Forelimb muscle (tissue), 1 donor: ENCODE measurements around the gene ZCCHC10. TPM values are rescaled to one million over a fixed set of nuclear protein-coding genes. Genes with fewer than 3 reads are reported as not detected.
"Not testable (repeated sequence)": the region's sequence is repeated elsewhere in the genome, so short reads cannot be mapped to it uniquely, and the experiment has no call there.

Experiments used
- DNase-seq: peaks from one replicate; pipeline ENCODE4 v3.0.0-alpha.2; 2013; ENCODE audit warnings: low read depth
- polyA plus RNA-seq: library from polyadenylated mRNA; unstranded; fragments of 120-200 nt; gene quantifications from one replicate; pipeline ENCODE4 v1.2.1, GENCODE V29; 2013; ENCODE audit not compliant: insufficient read length

The ZCCHC10 gene
- polyA plus RNA-seq, 1 donor, result 22.9 TPM

DNA sequence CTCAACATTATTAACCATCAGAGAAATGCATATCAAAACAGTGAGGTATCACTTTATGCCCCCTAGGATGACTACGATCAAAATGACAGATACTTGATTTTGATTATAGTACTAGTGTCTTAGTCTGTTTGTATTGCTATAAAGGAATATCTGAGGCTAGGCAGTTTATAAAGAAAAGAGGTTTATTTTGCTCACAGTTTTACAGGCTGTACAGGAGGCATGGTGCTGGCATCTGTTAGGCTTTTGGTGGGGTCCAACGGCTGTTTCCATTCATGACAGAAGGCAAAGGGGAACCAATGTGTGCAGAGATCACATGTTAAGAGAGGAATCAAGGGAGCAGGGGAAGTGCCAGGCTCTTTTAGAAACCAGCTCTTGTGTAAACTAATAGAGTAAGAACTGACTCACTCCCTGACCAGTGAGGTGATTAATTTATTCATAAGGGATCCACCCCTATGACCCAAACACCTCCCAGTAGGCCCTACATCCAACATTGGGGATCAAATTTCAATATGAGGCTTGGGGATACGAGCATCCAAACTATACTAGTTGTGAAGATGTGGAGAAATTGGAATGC is 46.9 kb downstream of the ZCCHC10 start:
- DNase-seq, result no peak

DNA sequence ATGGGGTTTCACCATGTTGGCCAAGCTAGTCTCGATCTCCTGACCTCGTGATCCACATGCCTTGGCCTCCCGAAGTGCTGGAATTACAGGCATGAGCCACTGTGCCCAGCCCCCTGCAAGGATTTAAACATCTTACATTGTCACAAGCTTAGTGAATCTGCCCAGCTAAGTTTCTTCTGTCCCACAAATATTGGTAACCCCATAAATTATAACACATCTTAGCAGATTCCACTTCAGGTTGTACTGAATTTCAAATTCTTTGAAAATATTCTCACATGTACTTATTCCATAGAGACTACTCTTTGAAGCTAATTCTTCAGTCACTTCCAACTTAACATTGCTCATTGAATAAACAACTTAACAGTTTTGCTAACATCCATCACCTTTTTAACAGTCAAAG is 49.5 kb downstream of the ZCCHC10 start:
- DNase-seq, result no peak

DNA sequence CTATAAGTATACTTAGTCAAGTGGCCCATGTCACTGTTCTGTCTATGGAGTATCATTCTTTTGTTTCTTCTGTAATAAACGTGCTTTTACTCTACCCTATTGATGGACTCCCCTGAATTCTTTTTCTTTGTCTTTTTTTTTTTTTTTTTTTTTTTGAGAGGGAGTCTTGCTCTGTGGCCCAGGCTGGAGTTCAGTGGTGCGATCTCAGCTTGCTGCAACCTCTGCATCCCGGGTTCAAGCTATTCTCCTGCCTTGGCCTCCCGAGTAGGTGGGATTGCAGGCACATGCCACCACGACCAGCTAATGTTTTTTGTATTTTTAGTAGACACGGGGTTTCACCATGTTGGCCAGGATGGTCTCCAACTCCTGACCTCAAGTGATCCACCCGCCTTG is 53.9 kb downstream of the ZCCHC10 start:
- not testable (repeated sequence) for DNase-seq

DNA sequence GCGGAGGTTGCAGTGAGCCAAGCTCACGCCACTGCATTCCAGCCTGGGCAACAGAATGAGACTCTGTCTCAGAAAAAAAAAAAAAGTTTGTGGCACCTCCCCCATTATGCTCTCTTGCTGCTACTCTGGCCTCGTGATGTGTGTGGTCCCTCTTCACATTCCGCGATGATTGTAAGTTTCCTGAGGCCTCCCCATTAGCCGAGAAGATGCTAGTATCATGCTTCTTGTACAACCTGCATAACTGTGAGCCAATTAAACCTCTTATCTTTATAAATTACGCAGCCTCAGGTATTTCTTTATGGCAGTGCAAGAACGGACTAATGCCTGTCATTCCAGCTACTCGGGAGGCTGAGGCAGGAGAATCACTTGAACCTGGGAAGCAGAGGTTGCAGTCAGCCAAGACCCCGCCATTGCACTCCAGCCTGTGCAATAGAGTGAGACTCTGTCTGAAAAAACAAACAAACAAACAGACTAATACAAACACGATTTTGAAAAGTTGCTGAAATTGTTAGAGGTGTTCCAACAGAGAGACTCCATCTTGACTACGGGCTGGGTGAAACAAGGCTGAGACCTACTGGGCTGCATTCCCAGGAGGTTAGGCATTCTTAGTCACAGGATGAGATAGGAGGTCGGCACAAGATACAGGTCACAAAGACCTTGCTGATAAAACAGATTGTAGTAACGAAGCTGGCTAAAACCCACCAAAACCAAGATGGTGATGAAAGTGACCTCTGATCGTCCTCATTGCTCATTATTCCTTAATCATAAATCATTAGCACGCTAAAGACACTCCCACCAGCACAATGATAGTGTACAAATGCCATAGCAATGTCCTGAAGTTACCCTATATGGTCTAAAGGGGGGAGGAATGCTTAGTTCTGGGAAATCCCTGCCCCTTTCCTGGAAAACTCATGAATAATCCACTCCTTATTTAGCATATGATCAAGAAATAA is 54.6 kb downstream of the ZCCHC10 start:
- no peak for DNase-seq

DNA sequence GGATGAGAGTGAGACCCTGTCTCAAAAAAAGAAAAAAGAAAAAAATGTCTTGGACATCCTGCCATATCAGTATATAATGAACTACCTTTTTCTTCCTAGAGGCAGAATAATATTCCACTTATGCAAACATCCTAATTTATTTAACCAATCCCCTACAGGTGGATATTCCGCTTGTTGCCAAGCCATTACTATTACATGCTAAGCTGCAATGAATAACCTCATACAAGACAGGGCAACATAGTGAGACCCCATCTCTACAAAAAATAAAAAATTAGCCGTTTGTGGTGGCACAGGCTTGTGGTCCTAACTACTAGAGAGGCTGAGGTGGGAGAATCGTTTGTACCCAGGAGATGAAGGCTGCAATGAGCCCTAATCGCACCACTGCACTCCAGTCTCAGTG is 61.2 kb downstream of the ZCCHC10 start:
- DNase-seq, result no peak

DNA sequence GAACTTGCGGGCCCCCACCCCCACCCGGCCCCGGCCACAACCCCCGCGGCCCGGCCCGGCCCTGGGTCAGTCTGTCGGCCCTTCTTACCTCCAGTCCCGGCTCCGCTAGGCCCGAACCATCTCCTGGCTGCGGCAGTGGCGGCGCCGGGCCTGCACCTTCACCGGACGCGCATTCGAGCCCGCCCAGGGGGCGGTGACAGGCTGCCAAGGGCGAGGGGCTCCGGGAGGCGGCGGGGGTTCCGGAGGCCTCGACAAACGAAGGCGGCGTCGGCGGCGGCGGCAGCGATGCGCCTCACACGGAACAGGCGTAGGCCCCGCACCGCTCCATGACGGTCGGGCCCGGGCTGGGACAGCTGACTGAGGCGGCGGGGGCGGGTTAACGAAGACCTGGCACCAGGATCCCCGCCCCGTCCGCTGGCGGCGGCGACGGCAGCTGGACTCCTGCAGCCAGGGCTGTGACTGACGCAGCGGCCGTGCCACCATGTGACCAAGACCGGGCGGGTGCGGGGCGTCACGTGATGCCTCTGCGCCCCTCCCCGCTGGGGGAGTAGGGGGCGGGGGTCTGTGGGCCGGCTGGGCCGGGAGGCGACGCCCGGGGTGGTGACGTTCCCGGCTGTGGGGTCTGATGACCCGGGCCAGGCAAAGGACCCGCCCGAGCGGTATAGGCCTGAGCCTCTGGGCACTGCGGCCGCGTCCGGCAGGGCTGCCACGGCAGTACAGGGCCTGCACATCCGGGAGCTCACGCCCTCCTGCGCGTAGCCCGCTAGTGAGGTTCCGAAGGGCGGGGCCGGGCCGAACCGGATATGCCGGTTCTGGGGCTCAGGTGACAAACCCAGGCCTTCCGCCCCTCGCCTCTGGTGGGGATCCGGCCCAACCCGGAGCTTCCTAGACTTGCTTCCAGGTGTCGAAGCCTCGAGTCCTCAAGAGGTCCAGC is 62.9 kb downstream of the ZCCHC10 start, which contains the start of gene AFF4:
Gene AFF4 (minus strand): TSS at position 464 of the 934 bp plus-strand sequence. CDS start 26,445 bp downstream, outside the sequence.
- peak; percentile 73 for DNase-seq

DNA sequence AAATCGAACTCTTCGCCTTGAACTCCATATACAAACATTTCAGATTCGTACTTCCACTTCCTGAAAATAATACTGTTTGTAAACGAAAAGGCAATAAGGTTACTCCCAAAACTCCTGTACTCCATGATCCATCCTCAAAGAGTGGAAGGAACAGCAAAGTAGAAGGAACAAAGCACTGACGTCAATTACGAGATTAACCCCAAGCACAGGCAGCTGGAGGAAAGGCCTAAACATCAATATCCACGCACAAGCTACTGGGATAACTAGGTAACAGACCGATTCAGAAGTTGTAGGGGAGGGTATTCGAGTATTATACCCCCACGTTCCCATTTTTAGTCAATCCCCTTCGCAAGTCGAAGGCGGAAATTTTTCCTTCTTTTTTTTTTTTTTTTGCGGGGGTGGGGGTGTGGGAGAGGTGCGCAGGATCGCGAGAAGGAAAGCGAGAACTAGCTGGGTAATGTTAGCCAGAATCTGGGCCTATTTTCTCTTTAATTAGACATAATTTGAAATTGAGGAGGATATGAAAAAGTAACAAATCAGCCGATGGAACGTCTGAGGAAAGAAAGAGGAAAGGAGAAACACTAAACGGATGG is 63.8 kb downstream of the ZCCHC10 start:
- peak; percentile 72 for DNase-seq

DNA sequence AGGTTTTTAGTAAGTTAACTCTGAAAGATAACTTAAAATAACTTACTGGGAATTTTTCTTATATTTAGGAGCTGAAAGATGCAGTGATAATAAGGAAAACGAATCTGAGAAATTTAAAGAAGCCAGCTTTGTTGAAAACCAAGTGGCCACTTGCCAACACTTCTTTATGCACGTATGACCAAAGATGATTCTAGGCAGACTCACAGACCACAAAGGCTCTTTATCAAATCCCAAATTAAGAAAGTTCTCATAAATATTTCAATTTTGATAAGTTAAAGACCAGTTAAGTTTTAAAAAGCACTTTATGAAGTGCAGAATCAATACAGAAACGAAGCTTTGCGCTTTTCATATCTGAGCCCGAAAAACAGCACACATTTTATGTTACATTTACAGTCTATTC is 64.5 kb downstream of the ZCCHC10 start:
- no peak for DNase-seq

DNA sequence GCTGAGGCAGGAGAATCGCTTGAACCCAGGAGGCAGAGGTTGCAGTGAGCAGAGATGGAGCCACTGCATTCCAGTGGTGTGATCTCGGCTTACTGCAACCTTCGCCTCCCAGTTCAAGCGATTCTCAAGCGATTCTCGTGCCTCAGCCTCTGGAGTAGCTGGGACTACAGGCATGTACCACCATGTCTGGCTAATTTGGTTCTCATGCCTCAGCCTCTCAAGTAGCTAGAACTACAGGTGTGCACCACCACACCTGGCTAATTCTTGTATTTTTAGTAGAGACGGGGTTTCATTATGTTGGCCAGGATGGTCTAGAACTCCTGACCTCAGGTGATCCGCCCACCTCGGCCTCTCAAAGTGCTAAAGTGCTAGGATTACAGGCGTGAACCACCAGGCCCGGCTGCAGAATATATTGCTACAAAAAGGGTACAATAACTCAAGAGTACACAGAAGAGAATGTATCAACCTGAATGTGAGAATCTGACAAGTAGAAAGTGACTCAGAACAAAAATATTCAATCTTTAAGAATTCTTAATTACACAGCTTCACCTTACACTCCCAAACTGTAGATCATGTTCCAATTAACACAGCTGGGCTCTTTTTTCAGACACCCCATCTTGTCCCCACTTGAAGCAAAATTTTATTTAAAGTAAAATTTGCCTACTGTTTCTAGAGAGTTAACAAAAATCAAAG is 65.1 kb downstream of the ZCCHC10 start:
- DNase-seq, result not testable (repeated sequence)

DNA sequence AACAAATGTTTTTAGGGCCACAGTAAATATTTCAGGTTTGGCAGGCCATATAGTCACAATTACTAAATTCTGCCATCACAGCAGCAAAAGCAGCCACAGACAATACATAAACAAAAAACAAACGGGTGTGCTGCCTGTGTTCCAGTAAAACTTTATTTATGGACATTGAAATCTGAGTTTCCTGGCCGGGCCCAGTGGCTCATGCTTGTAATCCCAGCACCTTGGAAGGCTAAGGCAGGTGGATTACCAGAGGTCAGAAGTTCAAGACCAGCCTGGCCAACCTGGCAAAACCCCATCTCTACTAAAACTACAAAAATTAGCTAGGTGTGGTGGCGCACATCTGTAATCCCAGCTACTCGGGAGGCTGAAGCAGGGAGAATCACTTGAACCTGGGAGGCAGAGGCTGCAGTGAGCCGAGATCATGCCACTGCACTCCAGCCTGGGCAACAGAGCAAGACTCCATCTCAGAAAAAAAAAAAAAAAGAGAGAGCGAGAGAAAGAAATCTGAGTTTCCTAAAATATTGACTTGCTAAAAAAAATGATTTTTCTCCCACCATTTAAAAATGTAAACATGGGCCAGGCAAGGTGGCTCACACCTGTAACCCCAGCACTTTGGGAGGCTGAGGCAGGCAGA is 70.1 kb downstream of the ZCCHC10 start:
- DNase-seq, result not testable (repeated sequence)

DNA sequence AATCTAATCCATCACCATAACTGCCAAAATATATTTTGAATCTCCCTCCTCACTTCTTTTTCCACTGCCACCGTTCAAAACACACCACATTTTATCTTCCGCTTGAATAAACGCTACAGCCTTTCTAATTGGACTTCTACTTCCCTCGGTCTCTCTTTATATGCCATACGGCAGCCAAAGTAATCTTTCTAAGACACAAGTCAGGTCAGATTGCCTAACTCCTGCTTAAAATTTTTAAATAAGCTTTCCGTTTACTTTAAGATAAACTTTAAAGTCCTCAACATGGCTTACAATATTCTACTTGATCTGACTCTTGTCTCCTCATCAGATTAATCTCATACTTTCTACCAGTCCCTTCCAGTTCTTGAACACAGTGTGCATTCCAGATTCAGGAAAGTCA is 72.6 kb downstream of the ZCCHC10 start:
- DNase-seq, result no peak

DNA sequence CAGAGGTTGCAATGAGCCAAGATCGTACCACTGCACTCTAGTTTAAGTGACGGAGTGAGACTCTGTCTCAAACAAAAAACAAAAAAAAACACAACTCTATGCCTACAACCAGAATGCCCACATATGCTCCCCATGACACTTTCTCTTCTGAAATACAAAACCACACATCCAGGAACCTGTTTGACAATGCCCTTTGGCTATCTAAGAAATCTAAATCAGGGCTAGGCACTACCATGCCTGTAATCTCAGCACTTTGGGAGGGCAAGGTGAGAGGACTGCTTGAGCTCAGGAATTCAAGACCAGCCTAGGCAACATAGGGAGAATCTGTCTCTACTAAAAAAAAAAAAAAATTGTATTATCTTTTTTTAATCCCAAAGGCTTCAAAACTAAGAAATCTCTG is 73.5 kb downstream of the ZCCHC10 start:
- no peak for DNase-seq

DNA sequence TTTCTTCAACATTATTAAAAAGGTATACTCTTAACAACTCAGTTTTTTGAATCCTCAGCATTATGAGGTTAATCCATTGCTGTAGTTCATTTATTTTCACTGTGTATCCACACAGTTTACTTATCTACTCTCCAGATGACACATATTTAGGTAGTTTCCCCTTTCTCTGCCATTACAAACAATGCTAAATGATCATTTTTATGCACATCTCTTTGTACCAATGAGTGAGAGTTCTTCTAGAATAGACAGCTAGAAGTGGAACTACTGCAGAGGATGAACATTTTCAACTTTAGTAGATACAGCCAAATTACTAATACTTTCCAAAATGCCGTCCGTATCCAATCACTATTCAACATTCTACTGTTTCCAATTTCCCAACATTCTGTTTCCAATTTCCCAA is 74.5 kb downstream of the ZCCHC10 start:
- DNase-seq, result no peak

DNA sequence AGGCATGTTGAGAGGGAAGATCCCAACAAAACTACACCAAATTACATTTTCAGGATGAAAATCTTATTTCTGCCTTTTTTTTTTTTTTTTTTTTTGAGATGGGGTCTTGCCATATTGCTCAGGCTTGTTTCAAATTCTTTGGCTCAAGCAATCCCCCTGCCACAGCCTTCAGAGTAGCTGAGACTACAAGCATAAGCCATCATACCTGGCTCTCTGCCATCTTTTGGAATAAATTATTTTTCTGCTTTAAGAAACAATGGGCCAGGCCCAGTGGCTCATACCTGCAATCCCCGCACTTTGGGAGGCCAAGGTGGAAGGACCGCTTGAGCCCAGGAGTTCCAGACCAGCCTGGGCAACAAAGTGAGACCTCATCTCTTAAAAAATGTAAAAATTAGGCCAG is 77.2 kb downstream of the ZCCHC10 start:
- no peak for DNase-seq

DNA sequence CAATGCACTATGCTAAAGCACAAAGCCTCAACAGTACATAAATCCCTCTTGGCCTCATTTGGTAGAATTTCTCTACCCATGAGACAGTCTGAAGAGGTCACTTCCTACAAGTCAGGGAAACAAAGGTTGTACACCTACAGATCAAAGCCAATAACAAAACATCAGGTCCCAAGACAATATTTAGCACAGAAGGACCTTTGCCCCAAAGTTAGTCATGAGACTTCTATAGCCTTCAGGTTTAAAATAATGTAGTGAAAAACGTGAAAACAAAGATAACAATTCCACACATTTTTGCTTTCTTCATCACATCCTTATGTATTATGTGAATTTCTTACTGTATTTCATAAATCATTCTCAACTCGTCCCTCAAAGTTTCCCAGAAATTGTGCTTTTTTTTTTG is 78.7 kb downstream of the ZCCHC10 start:
- DNase-seq, result no peak

Other genes with a start within 250 kb of the ZCCHC10 start
- gene SEPTIN8, start 249.3 kb downstream of the ZCCHC10 start, polyA plus RNA-seq, result 33.0 TPM
- 0.11 TPM for gene SOWAHA, start 213.2 kb downstream of the ZCCHC10 start, polyA plus RNA-seq
- gene SHROOM1, start 195.9 kb downstream of the ZCCHC10 start, polyA plus RNA-seq, result 2.9 TPM
- 0.95 TPM for gene GDF9, start 160.1 kb downstream of the ZCCHC10 start, polyA plus RNA-seq
- 185 TPM for gene UQCRQ, start 159.9 kb downstream of the ZCCHC10 start, polyA plus RNA-seq
- 2.2 TPM for gene LEAP2, start 152.9 kb downstream of the ZCCHC10 start, polyA plus RNA-seq
- gene AFF4, start 62.9 kb downstream of the ZCCHC10 start, polyA plus RNA-seq, result 42.2 TPM
- gene HSPA4, start 25.5 kb upstream of the ZCCHC10 start, polyA plus RNA-seq, result 78.0 TPM